Prostate gland (tissue), 2 donors: ENCODE data around the gene ZBTB16.
A peak's percentile ranks its signal among the peaks of the same experiment; 100 is the strongest.

ENCODE experiments used
- POLR2AphosphoS5 ChIP-seq: sonication (generic); formaldehyde crosslinking; IDR thresholded peaks from one replicate; pipeline ENCODE4 v1.6.1; 2017; ENCODE audit warnings: antibody characterized with exemption
- TF ChIP-seq, protein P1 (sequence below), 4 experiments: fragments of 200-600 bp in 2 of 4; fragments of 450-650 bp in 2 of 4; sonication (generic) in 2 of 4; IDR thresholded peaks; 1 replicate in 3 of 4; 2 replicates in 1 of 4; pipeline ENCODE4 v1.5.1; 2016 to 2019; ENCODE audit warnings: antibody characterized with exemption in 4 of 4, mild to moderate bottlenecking in 2 of 4, moderate library complexity in 2 of 4

GRCh38 chr11:114165326-114166230 lies 106.1 kb downstream of the ZBTB16 start:
- peak; percentile 65 for TF ChIP-seq POLR2AphosphoS5
- TF ChIP-seq, protein P1, sequence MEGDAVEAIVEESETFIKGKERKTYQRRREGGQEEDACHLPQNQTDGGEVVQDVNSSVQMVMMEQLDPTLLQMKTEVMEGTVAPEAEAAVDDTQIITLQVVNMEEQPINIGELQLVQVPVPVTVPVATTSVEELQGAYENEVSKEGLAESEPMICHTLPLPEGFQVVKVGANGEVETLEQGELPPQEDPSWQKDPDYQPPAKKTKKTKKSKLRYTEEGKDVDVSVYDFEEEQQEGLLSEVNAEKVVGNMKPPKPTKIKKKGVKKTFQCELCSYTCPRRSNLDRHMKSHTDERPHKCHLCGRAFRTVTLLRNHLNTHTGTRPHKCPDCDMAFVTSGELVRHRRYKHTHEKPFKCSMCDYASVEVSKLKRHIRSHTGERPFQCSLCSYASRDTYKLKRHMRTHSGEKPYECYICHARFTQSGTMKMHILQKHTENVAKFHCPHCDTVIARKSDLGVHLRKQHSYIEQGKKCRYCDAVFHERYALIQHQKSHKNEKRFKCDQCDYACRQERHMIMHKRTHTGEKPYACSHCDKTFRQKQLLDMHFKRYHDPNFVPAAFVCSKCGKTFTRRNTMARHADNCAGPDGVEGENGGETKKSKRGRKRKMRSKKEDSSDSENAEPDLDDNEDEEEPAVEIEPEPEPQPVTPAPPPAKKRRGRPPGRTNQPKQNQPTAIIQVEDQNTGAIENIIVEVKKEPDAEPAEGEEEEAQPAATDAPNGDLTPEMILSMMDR (IDR thresholded peaks at IDR 0.05) = no peak
